Measurements from ENCODE around the gene PANK1.

PANK1 gene

DNA sequence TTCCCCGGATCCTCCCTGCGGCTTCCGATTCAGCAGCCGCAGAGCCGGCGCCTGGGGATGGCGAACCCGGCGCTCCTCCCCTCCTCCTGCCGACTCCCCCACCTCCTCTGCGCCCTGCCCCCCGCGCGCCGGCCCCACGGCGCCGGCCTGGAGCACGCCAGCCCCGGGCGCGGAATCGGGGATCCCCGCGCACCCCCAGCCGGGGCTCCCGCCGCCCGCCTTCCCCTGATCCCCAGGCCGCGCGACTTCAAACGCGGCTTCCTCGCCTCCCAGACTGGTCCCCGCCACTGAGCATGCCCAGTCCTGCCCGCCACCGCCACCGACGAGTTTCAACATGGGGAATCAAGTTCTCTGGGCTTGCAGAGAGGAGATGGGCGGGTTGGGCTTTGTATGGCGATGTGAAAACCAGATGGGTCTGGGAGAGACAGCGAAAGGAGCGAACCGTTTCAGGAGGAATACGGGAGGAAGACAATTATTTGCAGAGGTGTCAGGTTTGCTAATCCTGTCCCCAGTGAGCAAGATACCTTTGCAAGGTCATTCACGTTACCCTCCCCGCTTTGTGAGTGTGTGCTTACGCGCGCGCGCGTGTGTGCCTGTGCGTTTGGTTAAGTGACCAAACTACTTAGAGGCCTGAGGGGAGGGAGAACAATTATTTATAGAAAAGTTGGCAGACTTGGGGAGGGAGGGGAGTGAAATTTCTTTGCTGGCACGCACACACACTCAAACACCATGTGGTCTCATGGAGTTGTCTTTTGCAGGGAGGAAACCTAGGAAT lies at the start of gene PANK1:
Gene PANK1, minus strand, starts transcription at position 276 of the 775 bp plus-strand sequence. CDS start 351 bp downstream, outside the sequence.
- DNase-seq (ENCODE audit: low spot score): peak; percentile 87

DNA sequence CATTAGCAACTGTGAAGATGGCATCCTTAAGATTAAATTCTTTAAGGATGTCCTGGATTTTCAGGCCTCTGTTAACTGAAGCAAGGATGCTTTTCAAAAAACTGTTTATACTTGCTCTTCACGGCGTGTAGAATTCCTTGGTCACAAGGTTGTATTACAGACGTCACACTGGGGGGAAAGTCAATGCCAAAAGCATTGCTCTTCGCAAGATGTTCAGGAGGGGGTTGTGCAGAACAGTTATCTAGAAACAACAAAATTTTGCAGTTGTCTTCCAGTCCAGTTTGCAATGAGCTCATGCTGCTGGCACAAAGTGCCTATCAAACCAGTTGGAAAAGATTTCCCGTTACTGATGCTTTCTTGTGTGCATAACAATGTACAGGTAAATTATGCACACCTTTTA lies 48.1 kb upstream of the PANK1 start:
- no peak for DNase-seq (ENCODE audit: low spot score)

DNA sequence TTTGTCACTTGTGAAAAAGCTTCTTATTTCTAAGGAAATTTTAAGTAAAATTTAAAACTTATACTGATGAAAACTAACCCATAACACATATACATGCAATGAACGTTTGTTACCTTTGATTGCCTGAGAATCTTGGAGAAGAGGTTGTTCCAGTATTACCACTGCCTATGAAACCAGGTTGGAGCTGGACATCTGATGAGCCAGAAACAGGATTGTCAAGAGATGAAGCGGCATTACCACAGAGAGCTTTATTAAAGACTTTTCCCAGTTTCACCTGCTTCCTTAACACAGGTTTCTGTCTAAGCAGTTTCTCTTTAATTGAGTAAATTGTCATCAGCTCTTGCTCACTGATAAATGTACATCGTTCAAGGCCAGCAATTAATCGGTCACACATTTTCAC lies 47.4 kb upstream of the PANK1 start:
- DNase-seq (ENCODE audit: low spot score): no peak

DNA sequence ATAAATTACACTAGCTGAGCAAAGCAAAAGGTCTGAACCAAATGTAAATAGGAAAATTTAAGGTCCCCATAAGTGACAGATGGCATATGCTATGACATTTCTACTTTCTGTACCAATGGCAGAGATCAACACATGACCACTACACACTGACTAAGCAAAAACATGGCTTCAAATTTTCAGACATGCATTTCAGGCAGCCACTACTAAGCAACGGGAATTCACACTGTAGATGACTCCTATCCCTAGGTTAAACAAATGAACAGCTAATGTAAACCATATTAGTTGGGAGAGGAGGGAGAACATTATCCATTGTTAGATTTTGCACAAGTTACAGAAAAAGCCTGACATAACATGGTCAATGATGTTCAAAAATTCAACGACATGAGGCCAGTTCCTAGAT lies 45.0 kb upstream of the PANK1 start:
- DNase-seq (ENCODE audit: low spot score): no peak

DNA sequence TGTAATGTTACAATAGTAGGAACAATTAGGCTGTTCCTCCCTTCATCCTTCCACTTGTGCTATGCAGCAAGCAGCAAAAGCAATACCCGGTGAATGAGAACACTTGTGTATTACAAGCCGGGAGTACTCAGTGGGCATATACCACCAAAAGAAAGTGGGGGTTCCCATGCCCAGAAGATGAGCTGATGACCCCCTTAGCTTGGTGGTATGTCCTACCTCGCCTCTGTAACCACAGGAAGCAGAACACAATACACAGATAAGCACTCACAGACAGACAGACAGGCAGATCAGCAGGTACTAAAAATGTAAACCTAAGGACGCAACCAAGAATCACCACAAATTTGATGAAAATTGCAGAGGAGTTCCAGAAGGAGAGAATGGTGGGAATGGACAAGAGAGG lies 40.9 kb upstream of the PANK1 start:
- no peak for DNase-seq (ENCODE audit: low spot score)

DNA sequence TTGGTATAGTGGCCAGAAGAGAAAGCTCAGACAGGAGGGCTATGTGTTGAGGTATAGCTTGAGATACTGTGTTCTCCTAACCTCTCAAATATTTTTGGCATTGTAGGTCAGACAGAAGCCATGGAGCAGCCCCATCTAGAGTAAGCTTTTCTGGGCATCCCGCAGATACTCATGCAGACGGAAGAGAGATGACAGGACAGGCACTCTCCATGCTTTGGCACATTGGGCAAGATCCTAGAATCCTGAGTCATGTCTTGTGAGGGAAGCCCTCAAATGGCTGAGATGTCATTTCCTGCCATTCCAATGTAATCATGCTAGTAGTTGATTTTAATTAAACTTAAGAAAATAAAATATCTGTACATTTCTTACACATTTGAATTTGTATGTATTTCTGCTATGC lies 39.6 kb upstream of the PANK1 start:
- DNase-seq (ENCODE audit: low spot score): no peak

DNA sequence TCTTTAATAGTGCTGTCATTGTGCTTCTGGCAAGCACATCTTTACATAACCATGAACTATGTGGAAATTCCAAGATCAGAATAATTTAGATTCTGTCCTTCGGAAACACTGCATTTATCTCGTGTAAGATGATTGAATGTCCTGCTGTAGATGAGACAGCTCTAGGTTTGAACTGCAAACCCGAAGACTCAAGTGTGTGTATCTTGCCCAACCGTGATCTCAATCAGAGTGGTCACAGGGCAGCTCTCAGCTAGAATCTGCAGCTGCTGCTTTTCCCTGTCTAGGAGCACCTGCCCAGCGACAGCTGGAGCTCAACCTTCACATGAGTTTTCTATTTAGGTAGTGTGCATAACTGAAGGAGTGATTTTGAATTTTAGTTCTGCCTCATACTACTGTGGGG lies 38.8 kb upstream of the PANK1 start:
- no peak for DNase-seq (ENCODE audit: low spot score)

DNA sequence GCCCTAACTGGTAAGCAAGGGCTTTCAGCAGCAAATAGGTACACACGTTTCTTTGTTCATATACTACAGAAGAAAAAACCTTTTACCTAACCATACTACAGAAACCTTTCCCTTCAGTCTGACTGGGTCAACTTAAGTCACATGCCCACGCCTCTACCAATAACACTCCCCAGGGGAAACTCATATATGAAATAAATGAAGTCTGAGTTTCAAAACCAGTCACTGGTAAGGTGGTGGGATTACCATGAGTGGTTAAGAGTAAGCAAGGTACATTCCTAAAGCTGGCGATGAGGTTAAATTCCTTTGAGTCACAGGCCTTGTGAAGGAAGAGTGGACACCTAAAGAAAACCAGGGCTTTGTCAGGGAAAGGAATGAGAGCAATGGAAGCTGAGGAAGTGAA lies 34.9 kb upstream of the PANK1 start:
- no peak for DNase-seq (ENCODE audit: low spot score)

DNA sequence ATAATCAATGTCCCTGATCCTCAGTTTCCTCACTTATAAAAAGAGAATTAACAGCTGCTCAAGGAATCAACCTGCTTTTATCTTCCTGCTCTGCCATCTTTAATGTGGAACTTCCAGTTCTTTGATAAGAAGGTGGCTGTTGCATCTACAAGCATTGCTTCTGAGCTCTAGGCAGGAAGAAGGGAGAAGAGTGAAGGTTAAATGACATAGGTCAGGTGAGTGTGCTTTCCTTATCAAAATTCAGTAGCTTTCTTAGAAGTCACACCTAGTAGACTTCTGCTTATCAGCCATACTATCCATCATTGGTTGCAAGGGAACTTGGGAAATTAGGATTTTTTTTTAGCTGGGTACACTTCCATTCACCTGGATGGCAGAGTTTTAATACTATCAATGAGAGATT lies 32.3 kb upstream of the PANK1 start:
- DNase-seq (ENCODE audit: low spot score): no peak

DNA sequence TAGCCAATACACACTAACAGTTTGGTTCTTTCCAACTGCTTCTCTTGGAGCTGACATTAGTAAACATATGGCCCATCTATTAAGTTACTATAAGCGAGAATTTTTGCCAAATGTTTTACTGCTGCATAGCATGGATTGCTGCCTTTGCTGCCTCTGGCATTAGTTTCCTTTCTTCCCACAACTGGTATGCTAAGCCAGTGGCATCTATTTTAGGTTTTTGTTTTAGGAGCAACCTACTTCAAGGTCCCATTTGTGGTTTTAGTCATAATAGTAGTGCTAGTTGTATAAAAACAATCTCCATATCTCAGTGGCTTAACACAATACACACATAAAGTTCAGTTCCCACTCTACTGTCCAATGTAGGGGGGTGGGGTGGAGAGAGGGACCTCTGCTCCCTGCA lies 25.9 kb upstream of the PANK1 start:
- DNase-seq (ENCODE audit: low spot score): no peak

DNA sequence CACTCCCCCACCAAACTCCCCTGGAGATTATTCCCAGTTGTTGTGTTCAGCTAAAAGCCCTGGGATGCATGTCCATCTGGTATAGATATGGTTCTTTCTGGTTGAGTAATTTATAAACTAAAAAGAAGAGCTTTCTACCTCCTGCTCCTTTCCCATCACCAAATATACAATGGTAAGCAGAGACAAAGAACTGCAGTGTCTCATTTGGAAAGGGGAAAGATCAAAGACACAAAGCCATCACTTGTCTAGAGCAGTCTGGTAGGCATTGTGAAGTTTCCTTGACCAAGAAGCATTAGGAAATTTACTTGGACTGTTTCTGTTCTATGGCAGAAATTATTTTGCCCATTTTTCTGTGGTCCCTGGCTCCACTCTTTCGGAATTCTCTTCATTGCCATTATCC lies 24.9 kb upstream of the PANK1 start:
- DNase-seq (ENCODE audit: low spot score): no peak

DNA sequence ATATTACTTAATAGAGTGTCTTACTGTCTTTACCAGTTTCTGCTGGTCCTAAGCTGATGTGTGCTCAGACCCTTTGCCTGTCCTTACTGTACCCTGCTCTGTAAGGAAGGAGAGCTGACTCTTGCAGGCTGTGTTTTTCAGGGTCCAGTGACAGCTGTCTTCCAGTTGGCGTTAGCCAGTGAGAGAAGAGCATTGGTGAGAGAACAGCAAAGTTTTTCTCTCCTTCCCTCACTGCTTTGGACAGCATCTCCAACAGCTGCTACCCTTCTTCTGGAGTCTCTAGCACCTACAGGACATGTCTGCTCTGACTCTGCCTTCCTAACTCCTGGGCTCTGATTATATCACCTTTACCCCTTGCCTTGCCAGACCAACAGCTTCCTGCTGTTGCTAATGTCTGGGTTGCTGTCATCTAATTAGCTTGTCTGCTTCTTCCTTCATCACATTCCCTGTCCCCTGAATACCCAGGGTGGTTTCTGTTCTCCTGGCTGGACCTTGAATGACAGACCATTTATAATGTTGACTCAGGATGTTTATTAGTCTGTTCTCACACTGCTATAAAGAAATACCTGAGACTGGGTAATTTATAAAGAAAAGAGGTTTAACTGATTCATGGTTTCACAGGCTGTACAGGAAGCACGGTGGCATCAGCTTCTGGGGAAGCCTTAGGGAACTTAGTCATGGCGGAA lies 23.5 kb upstream of the PANK1 start:
- no peak for DNase-seq (ENCODE audit: low spot score)

DNA sequence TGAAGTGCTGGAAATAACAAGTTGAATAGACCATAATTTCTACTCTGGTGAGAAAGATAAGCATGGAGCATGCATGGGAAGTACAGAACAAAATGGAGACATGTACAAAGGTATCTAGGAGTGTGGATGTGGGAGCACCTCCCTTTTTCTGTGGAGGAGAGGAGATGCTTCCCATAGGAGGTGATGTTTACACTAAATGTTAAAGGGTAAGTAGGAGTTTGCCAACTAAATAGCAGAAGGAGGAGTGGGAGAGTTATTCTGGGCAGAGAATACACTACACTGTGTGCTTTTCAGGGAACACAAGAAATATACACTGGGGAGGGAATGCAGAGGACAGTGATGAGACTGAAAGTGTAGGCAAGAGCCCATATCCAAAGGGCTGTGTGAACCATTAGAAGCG lies 21.1 kb upstream of the PANK1 start:
- no peak for DNase-seq (ENCODE audit: low spot score)

DNA sequence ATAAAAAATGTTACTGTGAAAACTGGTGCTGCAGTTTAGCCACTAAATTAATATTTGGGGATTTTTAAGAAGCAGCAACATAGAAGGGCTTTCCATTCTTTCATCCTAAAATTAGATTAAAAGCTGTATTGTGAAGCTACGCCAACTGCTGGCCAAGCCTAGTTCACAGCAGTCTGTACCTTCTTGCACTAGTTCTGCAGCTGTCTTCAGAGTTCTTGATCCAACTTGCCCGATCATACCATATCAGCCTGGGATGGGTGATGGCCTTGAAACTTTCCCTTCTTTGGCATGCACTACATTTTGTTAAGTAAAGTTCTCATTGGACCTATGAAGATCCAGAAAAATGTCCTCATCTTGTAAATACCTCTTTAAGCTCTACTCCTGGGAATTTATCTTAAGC lies 20.3 kb upstream of the PANK1 start:
- no peak for DNase-seq (ENCODE audit: low spot score)

DNA sequence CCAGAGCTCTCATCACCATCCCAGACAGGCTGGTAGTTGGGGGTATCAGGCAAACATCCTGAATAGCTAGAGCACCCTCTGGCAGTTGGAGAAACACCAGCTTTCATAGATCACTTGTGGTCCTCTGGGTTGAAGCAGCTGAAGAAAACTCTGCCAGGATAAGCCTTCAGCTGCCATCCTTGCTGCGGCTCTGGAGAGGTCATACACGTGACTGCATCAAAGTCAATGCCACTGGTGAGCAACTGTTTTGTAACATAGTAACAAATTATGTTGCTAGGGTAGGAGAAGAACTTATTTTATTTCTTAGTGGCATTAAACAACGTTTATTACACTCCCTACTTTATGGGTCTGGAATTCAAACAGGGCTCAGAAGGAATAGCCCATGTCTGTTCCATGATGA lies 19.2 kb upstream of the PANK1 start:
- DNase-seq (ENCODE audit: low spot score): no peak

DNA sequence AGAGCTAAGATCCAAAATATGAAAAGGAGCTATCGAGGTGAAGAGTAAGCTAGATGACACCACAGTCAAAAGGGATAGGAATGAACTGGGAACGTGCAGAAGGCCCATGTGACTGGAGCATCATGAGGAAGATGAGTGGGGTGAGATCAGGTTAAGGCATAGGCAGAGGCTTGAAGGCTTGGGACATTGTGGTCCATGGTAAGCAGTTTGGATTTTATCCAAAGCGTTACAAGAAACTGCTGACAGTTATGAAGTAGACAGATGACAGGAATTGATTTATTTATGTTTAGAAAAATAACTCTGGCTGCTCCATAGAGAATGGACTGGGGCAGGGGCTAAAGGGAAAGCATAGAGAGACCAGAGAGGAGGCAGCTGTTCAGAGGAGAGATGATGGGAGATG lies 18.1 kb upstream of the PANK1 start:
- DNase-seq (ENCODE audit: low spot score): no peak

DNA sequence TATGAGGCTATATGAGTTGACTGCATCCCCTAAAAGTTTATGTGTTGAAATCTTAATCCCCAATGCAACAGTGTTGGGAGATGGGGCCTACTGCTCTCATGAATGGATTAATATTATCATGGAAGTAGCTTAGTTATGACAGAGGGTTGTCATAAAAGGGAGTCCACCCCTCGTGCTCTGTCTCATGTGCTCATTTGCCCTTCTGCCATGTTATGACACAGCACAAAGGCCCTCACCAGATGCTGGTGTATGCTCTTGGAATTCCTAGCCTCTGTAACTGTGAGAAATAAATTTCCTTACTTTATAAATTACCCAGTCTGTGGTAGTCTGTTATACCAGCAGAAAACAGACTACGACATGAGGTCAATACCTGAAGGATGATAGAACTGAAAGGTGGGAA lies 17.6 kb upstream of the PANK1 start:
- no peak for DNase-seq (ENCODE audit: low spot score)

DNA sequence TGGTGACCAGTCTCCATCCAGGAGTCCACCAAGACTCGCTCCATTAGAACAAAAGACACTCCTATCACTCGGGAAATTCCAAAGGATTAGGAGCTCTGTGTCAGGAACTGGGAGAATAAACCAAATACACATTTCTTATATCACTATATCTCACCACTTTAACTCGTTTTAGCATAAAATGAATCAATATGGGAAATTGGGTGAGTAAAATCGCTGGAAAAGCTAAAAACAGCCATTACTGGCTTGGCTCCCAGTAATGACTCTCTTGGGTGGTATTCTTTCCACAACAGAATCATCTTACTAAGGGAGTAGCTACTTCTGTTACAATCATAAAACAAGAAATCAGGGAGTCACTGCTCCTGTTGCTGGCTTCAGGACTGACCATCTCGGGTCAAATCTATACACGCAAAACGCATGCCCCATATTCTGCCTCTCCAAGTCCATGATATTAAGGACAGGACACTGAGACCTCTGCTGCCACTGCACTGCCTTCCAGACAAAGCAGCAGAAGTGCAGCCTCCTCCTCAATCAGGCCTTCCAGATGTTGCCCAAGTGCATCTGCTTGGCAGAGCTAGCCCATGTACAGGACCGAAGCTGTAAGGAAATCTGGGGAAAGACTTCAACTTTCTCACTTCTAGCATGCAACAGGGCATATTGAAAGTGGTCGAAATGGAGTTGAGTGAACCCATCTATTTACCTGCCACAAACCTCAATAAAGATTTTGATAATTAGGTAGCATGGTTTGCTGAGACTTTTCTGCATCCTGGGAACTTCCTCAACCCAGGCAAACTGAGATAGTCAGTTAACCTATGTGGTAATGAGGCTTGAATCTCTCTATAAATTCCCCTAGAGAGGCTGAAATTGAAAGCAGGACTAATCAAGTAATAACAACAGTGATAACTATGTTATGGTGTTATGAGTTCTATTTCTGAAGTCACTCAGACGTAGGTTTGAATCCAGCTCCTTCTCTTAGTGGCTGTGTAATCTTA lies 14.4 kb upstream of the PANK1 start:
- no peak for DNase-seq (ENCODE audit: low spot score)

DNA sequence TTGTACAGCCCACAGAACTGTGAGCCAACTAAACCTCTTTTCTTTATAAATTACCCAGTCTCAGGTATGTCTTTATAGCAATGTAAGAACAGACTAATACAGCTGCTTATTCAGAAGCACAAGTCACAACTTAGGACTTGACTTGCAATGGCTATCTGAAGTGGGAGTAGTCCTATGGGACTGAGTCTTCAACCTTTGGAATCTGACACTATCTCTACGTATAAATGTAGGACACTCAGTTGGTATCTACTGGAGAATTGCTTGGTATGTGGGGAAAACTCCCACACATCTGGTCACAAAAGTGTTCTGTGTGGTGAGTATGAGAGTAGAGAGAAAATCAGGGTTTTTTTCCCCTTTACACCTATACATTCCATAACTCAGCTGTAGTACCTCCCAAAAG lies 12.3 kb upstream of the PANK1 start:
- DNase-seq (ENCODE audit: low spot score): no peak

DNA sequence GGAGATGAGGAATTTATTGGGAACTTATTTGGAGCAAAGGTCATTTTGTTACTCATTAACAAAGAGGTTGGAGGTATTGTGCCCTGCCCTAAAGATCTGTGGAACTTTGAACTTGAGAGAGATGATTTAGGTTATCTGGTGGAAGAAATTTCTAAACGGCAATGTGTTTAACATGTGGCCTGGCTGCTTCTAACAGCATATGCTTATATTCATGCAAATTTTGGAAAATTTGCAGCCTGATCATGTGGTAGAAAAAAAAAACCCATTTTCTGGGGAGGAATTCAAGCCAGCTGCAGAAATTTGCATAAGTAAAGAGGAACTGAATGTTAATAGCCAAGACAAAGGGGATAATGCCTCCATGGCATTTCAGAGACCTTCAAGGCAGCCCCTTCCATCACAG lies 10.7 kb upstream of the PANK1 start:
- DNase-seq (ENCODE audit: low spot score): no peak

DNA sequence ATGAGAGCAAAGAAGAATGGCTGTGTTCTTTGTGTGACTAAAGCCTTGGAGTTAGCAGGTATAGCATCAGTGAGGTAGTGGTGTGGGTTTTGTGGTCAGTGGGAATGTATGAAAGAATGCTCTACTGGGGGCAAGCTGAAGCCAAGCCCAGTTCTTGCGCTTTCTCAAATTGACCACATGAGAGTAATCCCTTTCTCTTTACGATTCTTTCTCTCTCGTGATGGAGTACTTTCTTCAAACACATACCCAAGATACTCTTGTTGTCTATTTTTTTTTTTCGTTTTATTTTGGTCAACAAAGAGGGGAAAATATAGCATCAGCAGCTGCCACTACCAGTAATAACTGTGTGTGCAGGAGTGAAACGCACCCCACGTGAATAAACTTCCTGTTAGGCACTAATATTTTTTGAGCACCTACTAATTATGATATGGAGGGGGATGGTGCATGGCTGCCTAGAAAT lies 8.4 kb upstream of the PANK1 start:
- no peak for DNase-seq (ENCODE audit: low spot score)

DNA sequence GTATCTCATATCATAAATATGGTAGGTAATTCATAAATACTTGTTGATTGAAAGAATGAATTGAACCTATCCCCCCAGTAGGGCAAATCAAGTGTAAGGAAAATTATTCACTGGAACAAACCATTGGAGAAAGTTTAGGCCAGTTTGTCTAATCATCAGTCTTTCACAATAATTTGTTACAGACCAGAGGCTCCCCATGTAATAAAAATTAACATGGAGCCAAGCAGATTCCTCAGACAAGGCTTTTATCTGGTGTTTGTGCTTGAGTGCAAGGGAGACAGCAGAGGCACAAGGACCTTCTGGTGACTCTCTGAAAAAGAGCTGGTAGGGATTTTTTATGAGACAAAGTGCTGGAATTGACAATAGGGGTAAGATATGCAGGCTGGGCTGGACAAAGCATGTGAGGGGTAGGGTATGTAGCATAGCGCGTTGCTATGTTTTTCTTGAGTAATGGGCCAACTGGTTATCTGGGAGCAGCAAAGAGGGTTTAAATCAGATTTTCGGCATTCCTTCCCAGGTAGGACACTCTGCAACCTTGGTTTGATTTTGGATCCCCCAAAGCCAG lies 7.8 kb upstream of the PANK1 start:
- no peak for DNase-seq (ENCODE audit: low spot score)

Data from left forelimb (tissue), 1 donor.